ENCODE measurements around the gene FGFBP3. TPM values are rescaled to one million over a fixed set of nuclear protein-coding genes. Genes with fewer than 3 reads are reported as not detected.

The FGFBP3 gene
- total and polyA plus RNA-seq, 2 of the 13 experiments (the other 11 are each of a cell fraction or from before 2014, with no cell fraction given): 0.50 to 2.0 TPM

DNA sequence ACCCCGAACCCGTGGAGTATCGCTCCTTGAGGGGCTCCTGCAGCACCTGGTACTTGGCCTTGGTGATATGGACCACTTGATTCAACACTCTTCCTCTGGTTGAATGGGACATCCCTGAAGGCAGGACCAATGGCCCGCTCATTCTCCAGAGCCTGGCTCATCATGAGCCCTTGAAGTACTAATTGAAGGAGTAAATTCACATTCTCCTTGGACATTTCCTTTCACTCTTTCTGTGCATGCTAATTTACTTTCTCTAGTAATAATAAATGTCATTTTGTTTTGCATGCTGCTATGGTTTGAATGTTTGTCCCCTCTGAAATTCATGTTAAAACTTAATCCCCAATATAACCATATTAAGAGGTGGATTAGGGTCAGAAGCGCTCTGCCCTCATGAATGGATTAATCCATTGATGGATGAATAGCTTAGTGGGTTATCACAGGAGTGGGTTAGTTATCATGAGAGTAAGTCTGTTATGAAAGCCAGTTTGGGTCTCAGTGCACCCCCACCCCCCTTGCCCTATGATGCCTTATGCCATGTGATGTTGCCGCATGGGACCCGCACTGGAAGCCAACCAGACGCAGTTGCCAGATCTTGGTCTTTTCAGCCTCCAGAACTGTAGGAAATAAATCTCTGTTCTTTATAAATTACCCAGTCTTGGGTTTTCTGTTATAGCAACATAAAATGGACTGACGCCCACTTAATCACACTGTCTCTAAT is 23.8 kb downstream of the FGFBP3 start (continued):
- TF ChIP-seq TSC22D2 (CRISPR knock-in tag; IDR thresholded peaks at IDR 0.05; ENCODE audit: borderline replicate concordance): no peak
- no peak for TF ChIP-seq ZNF484 (CRISPR knock-in tag; IDR thresholded peaks at IDR 0.05; ENCODE audit: borderline replicate concordance, low read depth)
- no peak for TF ChIP-seq SIN3A (IDR thresholded peaks at IDR 0.05; ENCODE audit: borderline replicate concordance, low read depth, low read length)

DNA sequence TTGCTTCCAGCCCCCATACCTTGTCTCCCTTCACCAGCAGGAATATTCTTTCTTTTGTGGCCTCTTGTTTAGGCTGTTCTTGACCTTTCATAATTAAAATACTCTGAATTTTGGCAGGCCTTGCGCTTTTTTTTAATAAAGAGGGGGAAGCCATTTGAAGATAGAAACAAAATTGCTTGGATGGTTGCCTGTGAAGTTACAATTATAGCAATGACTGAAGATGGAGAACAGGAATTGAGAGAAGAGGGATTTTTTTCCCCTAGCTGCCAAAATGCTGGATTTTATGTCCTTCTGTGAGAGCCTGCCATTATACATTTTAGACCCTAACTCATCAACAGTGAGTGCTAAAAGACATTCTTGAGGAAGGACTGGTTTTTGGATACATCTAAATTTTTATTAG is 24.8 kb downstream of the FGFBP3 start:
- ChIA-PET POLR2A (no interaction called here), CTCF (ENCODE audit: low intra/inter-chr PET ratio, low total read pairs) (no interaction called here)
- no peak overlapping the region for H3K27ac ChIP-seq (ENCODE audit: extremely low read length, insufficient read depth, low read length)
- peaks cover 0 to 10% of the 10 kb centered on the region in 2 experiments; a peak in 2 of 5 replicates for H3K27me3 ChIP-seq (ENCODE audit: control insufficient read depth in 1 of 2, insufficient read depth in 2 of 2, low read length in 2 of 2)
- intact Hi-C loops (cut with micrococcal nuclease; ENCODE audit: unreplicated experiment) (no loop called here), in situ Hi-C loops (cut with HindIII; ENCODE audit: extremely low pct_ligation_motif_present, low pct_unique_long_range_greater_than_20kb) (no loop called here)
- H4K20me1 ChIP-seq (ENCODE audit: insufficient read depth, low read length): no peaks in the 10 kb centered on the region
- no peak overlapping the region for H3K9ac ChIP-seq (ENCODE audit: insufficient read depth, low read depth, low read length)
- WGBS (ENCODE audit: low lambda C conversion rate): 94% methylated on average over 1 of the region's 1 CpG
- no peak overlapping the region for H2AFZ ChIP-seq (ENCODE audit: low read length)
- peak overlapping the region; percentile 79; the same call in 1 of the 2 replicates for H3K4me2 ChIP-seq (ENCODE audit: low read depth, low read length)
- no peak overlapping the region for H3K4me3 ChIP-seq (replicated peaks in 1 of 3; ENCODE audit: insufficient read depth in 1 of 3, low read depth in 2 of 3, low read length in 3 of 3)
- no peak for TF ChIP-seq LRRFIP1 (CRISPR knock-in tag; conservative IDR thresholded peaks at IDR 0.05)
- no peak for TF ChIP-seq RELA (CRISPR knock-in tag; IDR thresholded peaks at IDR 0.05)
- TF ChIP-seq ZNF3 (CRISPR knock-in tag; IDR thresholded peaks at IDR 0.05): no peak
- TF ChIP-seq NFYB (CRISPR knock-in tag; IDR thresholded peaks at IDR 0.05): no peak
- no peak for TF ChIP-seq ZBTB44 (CRISPR knock-in tag; IDR thresholded peaks at IDR 0.05)
- no peak for TF ChIP-seq ZNF576 (CRISPR knock-in tag; IDR thresholded peaks at IDR 0.05)
- no peak for TF ChIP-seq HNRNPLL (IDR thresholded peaks at IDR 0.05; ENCODE audit: low read depth, low read length, poor library complexity, severe bottlenecking)
- TF ChIP-seq ZNF670 (CRISPR knock-in tag; IDR thresholded peaks at IDR 0.05; ENCODE audit: borderline replicate concordance): no peak
- no peak for TF ChIP-seq BORCS8-MEF2B (CRISPR knock-in tag; IDR thresholded peaks at IDR 0.05)
- no peak for TF ChIP-seq HIVEP1 (CRISPR knock-in tag; IDR thresholded peaks at IDR 0.05)
- TF ChIP-seq ZNF510 (CRISPR knock-in tag; IDR thresholded peaks at IDR 0.05; ENCODE audit: low read depth): no peak
- TF ChIP-seq PAWR (CRISPR knock-in tag; IDR thresholded peaks at IDR 0.05; ENCODE audit: borderline replicate concordance): no peak
- no peak for TF ChIP-seq ZSCAN31 (CRISPR knock-in tag; IDR thresholded peaks at IDR 0.05; ENCODE audit: low read depth)
- TF ChIP-seq ATF7 (IDR thresholded peaks at IDR 0.05): no peak
- no peak for TF ChIP-seq ATF7 (CRISPR knock-in tag; IDR thresholded peaks at IDR 0.05)
- TF ChIP-seq CBX5 (CRISPR knock-in tag; IDR thresholded peaks at IDR 0.05; ENCODE audit: borderline replicate concordance): no peak
- no peak for TF ChIP-seq ELF3 (CRISPR knock-in tag; IDR thresholded peaks at IDR 0.05)
- no TSS peak for BruUV-seq (replicated peaks)
- ATAC-seq (no peak), FAIRE-seq (no peak), DNase-seq (ENCODE audit: low spot score) (no peak)
- H3K36me3 ChIP-seq (replicated peaks in 1 of 2; ENCODE audit: control insufficient read depth in 1 of 2, insufficient read depth in 2 of 2, low read length in 2 of 2): no peaks in the 10 kb centered on the region
- H3K79me2 ChIP-seq (ENCODE audit: insufficient read depth, low read length): no peaks in the 10 kb centered on the region
- H3K4me1 ChIP-seq (ENCODE audit: insufficient read depth, low read length): peaks cover 45% of the 10 kb centered on the region
- no peaks in the 10 kb centered on the region for H3K9me3 ChIP-seq (ENCODE audit: low read length)

All from HepG2 (cell line).